Activated CD8-positive, alpha-beta T cell treated with anti-CD3 and anti-CD28 coated beads for 36 hours (primary cell): ENCODE measurements around the gene PRSS36. TPM values are rescaled to one million over a fixed set of nuclear protein-coding genes. Genes with fewer than 3 reads are reported as not detected.

Experiments
- ATAC-seq: fragments of 200-7000 bp; cut with Tn5 transposase; one replicate; pipeline ENCODE4 v1.10.0; 2021; ENCODE audit warnings: mild to moderate bottlenecking, moderate library complexity
- CTCF ChIA-PET: fragments of 350-600 bp; sonication (Branson Sonifier 250); formaldehyde crosslinking; loops from one replicate; lab custom pipeline; 2021; ENCODE audit warnings: antibody characterized with exemption; lab: Charles Lee
- POLR2A ChIA-PET: fragments of 350-600 bp; sonication (Branson Sonifier 250); formaldehyde crosslinking; loops from one replicate; lab custom pipeline; 2021; ENCODE audit warnings: antibody characterized with exemption; lab: Charles Lee
- DNase-seq: peaks from one replicate; pipeline ENCODE4 v3.0.0-alpha.2; 2020
- H3K27ac Mint-ChIP-seq: one replicate; pipeline ENCODE4 v1.8.0; 2021; ENCODE audit warnings: mild to moderate bottlenecking, mixed read lengths
- H3K27me3 Mint-ChIP-seq: one replicate; pipeline ENCODE4 v1.8.0; 2021; ENCODE audit warnings: mixed read lengths
- H3K36me3 Mint-ChIP-seq: one replicate; pipeline ENCODE4 v1.8.0; 2021; ENCODE audit warnings: low read depth, mixed read lengths
- H3K4me1 Mint-ChIP-seq: one replicate; pipeline ENCODE4 v1.8.0; 2021; ENCODE audit warnings: low read depth, mixed read lengths
- H3K4me3 Mint-ChIP-seq: one replicate; pipeline ENCODE4 v1.8.0; 2021; ENCODE audit warnings: mild to moderate bottlenecking, moderate library complexity, mixed read lengths
- H3K9me3 Mint-ChIP-seq: one replicate; pipeline ENCODE4 v1.8.0; 2021; ENCODE audit warnings: mixed read lengths
- CTCF ChIP-seq: fragments of 200-600 bp; IDR thresholded peaks from one replicate; pipeline ENCODE4 v1.8.0; 2022; ENCODE audit warnings: antibody characterized with exemption, mild to moderate bottlenecking
- intact Hi-C: fragments of 100-400 bp; cut with micrococcal nuclease; formaldehyde crosslinking; loops from one replicate; pipeline ENCODE4 v1.10.0; 2022
- total RNA-seq, 2 experiments: library from RNA; stranded (reverse); gene quantifications; one replicate each; pipeline ENCODE4 v1.2.3, GENCODE V29; 2021

PRSS36 gene
- total RNA-seq, 2 experiments from 2014 or later: 0.18 to 0.72 TPM

DNA sequence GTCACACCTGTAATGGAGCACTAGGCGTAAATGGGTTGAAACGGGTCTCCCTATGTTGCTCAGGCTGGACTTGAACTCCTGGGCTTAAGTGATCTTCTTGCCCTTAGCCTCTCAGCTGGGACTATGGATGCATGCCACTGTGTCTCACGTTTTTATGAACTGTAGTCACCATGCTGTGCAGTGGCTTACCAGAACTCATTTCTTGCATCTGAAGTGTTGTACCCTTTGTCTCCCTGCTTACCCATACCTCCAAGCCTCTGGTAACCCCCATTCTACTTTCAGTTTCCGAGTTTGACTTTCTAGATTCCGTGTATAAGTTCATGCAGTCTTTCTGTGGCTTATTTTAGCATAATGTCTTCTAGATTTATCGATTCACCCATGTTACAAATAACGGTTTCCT lies 45.0 kb upstream of the PRSS36 start:
- Mint-ChIP-seq H3K27me3 (no peaks in the 10 kb centered on the region), H3K4me1 (peaks cover 63% of the 10 kb centered on the region), H3K9me3 (no peaks in the 10 kb centered on the region), H3K36me3 (peaks cover 71% of the 10 kb centered on the region), H3K27ac (peak overlapping the region; percentile 62), H3K4me3 (no peak overlapping the region)
- no peak for TF ChIP-seq CTCF
- ATAC-seq (no peak), DNase-seq (no peak)
- intact Hi-C loops: no loop called here
- ChIA-PET CTCF (interaction anchor here (1.1 kb wide), 1 partner anchor 188 kb away, joined by 3 read pairs; no protein-coding TSS in a partner anchor), POLR2A (interaction anchor here (0.8 to 17.2 kb wide), 7 partner anchors 7 to 121 kb away, joined by 3 to 482 read pairs (median 35); partner anchors contain the start of genes FUS, PYCARD, PYDC1 and TRIM72)

DNA sequence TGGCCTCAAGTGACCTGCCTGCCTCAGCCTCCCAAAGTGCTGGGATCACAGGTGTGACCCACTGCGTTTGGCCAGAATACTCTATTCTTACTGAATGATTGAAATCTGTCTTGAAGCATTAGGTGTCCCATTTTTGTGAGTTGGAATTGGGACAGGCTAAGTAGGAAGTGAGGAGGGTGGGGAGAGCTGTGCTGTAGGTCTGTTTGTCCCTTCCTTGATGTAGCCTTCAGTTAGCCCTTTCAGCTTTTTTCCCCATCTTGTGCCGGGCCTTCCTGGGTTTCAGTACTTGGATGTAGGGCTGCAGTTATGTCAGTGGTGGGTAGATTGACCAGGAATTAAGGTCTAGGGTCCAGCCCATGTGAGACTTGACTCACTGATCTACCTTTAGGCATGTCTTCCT lies 44.0 kb upstream of the PRSS36 start:
- no peaks in the 10 kb centered on the region for H3K9me3 Mint-ChIP-seq
- no peak overlapping the region for H3K4me3 Mint-ChIP-seq
- ATAC-seq (no peak), DNase-seq (no peak)
- peaks cover 73% of the 10 kb centered on the region for H3K36me3 Mint-ChIP-seq
- H3K27ac Mint-ChIP-seq: peak overlapping the region; percentile 52
- ChIA-PET POLR2A (interaction anchor here (0.6 to 17.2 kb wide), 16 partner anchors 8 to 680 kb away, joined by 3 to 482 read pairs (median 3); partner anchors contain the start of genes FUS, ITGAX, PYCARD and PYDC1), CTCF (no interaction called here)
- TF ChIP-seq CTCF: no peak
- intact Hi-C loops: no loop called here
- H3K27me3 Mint-ChIP-seq: no peaks in the 10 kb centered on the region
- H3K4me1 Mint-ChIP-seq: peaks cover 63% of the 10 kb centered on the region

DNA sequence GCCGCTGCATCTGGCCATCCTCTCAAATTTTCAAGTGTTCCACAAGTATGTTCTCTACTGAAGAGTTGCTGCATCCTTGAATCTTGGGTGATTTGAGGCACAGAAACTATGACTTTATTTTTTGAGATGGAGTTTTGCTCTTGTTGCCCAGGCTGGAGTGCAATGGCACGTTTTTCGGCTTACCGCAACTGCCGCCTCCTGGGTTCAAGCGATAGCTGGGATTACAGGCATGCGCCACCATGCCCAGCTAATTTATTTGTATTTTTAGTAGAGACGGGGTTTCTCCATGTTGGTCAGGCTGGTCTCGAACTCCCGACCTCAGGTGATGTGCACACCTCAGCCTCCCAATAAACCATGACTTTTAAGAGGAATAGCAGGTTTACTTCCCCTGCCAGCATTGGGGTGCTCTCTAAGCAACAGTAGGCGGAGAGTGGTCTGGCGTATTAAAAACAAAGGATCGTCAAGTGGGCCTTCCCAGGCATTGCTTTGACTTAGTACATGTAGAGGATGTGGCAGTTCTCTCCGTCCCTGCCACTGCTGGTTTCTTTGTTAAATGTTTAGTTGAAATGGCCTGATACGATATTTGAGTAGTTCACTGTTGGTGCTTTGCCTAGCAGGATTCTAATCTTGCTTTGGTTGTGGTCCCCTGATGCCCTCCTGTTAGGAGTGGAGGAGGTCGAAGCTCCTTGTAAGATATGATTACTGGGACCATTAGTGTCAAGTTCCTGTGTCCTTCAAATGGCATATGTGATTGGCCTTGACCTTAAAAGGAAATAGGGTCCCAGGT lies 43.2 kb upstream of the PRSS36 start:
- CTCF ChIA-PET: interaction anchor here (0.7 kb wide), 1 partner anchor 42 kb away, joined by 3 read pairs; no protein-coding TSS in a partner anchor
- intact Hi-C loops: no loop called here
- Mint-ChIP-seq H3K9me3 (no peaks in the 10 kb centered on the region), H3K4me1 (peaks cover 64% of the 10 kb centered on the region), H3K27ac (peak overlapping the region; percentile 67), H3K4me3 (no peak overlapping the region), H3K27me3 (no peaks in the 10 kb centered on the region), H3K36me3 (peaks cover 81% of the 10 kb centered on the region)
- POLR2A ChIA-PET: interaction anchor here (0.6 to 17.2 kb wide), 17 partner anchors 8 to 681 kb away, joined by 3 to 482 read pairs (median 4); partner anchors contain the start of genes ARMC5, FUS, ITGAX and PYCARD
- ATAC-seq (no peak), DNase-seq (no peak)
- TF ChIP-seq CTCF: no peak

GRCh38 chr16:31191697-31192428 lies 42.0 kb upstream of the PRSS36 start:
- H3K27me3 Mint-ChIP-seq: no peaks in the 10 kb centered on the region
- H3K36me3 Mint-ChIP-seq: peaks cover 90% of the 10 kb centered on the region
- CTCF ChIA-PET: interaction anchor here (0.7 kb wide), 1 partner anchor 43 kb away, joined by 3 read pairs; no protein-coding TSS in a partner anchor
- intact Hi-C loops: no loop called here
- ATAC-seq (no peak), DNase-seq (no peak)
- H3K9me3 Mint-ChIP-seq: no peaks in the 10 kb centered on the region
- peaks cover 72% of the 10 kb centered on the region for H3K4me1 Mint-ChIP-seq
- H3K4me3 Mint-ChIP-seq: peak overlapping the region; percentile 31
- peak overlapping the region; percentile 76 for H3K27ac Mint-ChIP-seq
- POLR2A ChIA-PET: interaction anchor here (0.6 to 17.2 kb wide), 10 partner anchors 10 to 266 kb away, joined by 3 to 482 read pairs (median 5); partner anchors contain the start of genes ARMC5, FUS and PYCARD
- no peak for TF ChIP-seq CTCF
